HEK293 (cell line): ENCODE results near the gene ZNF335.
A peak's percentile ranks its signal among the peaks of the same experiment; 100 is the strongest.

Experiments
- ELK4 ChIP-seq: IDR thresholded peaks from 2 replicates; pipeline ENCODE4 v1.6.1; 2011; ENCODE audit warnings: mild to moderate bottlenecking, low read depth, low read length, borderline replicate concordance
- INSM2 ChIP-seq: fragments of 450-650 bp; formaldehyde crosslinking; IDR thresholded peaks from 2 replicates; pipeline ENCODE4 v1.5.1; 2016; ENCODE audit warnings: missing biosample characterization, missing genetic modification characterization
- OVOL3 ChIP-seq: fragments of 450-650 bp; formaldehyde crosslinking; IDR thresholded peaks from 2 replicates; pipeline ENCODE4 v1.5.1; 2016; ENCODE audit warnings: missing biosample characterization, missing genetic modification characterization
- PATZ1 ChIP-seq: fragments of 450-650 bp; formaldehyde crosslinking; IDR thresholded peaks from 2 replicates; pipeline ENCODE4 v1.5.1; 2016; ENCODE audit warnings: missing biosample characterization, missing genetic modification characterization
- PBX3 ChIP-seq: sonication (generic); formaldehyde crosslinking; IDR thresholded peaks from 2 replicates; pipeline ENCODE4 v1.8.1; 2022; ENCODE audit warnings: mild to moderate bottlenecking, moderate library complexity, missing genetic modification reagents
- ZBTB26 ChIP-seq: fragments of 450-650 bp; formaldehyde crosslinking; optimal IDR thresholded peaks from 2 replicates; pipeline ENCODE3; 2016; ENCODE audit warnings: missing biosample characterization, mild to moderate bottlenecking, missing genetic modification characterization
- ZBTB7A ChIP-seq: fragments of 450-650 bp; formaldehyde crosslinking; IDR thresholded peaks from 2 replicates; pipeline ENCODE4 v1.5.1; 2016; ENCODE audit warnings: low read depth, missing biosample characterization, missing genetic modification characterization
- ZNF155 ChIP-seq: fragments of 450-650 bp; formaldehyde crosslinking; IDR thresholded peaks from 2 replicates; pipeline ENCODE4 v1.5.1; 2016; ENCODE audit warnings: missing biosample characterization, missing genetic modification characterization
- ZNF174 ChIP-seq: fragments of 450-650 bp; formaldehyde crosslinking; IDR thresholded peaks from 2 replicates; pipeline ENCODE4 v1.5.0; 2017; ENCODE audit warnings: missing biosample characterization, mild to moderate bottlenecking, missing genetic modification characterization
- ZNF24 ChIP-seq: fragments of 450-650 bp; formaldehyde crosslinking; IDR thresholded peaks from 2 replicates; pipeline ENCODE4 v1.5.1; 2016; ENCODE audit warnings: missing biosample characterization, missing genetic modification characterization
- ZNF248 ChIP-seq: fragments of 450-650 bp; formaldehyde crosslinking; IDR thresholded peaks from 2 replicates; pipeline ENCODE4 v1.5.1; 2017; ENCODE audit warnings: missing biosample characterization, missing genetic modification characterization
- ZNF280D ChIP-seq: fragments of 450-650 bp; formaldehyde crosslinking; IDR thresholded peaks from 2 replicates; pipeline ENCODE4 v1.5.1; 2016; ENCODE audit warnings: missing biosample characterization, missing genetic modification characterization
- ZNF350 ChIP-seq: fragments of 450-650 bp; formaldehyde crosslinking; IDR thresholded peaks from 2 replicates; pipeline ENCODE4 v1.5.0; 2017; ENCODE audit warnings: missing biosample characterization, mild to moderate bottlenecking, missing genetic modification characterization
- ZNF362 ChIP-seq: fragments of 450-650 bp; formaldehyde crosslinking; IDR thresholded peaks from 2 replicates; pipeline ENCODE4 v1.5.1; 2016; ENCODE audit warnings: missing biosample characterization, missing genetic modification characterization
- ZNF37A ChIP-seq: fragments of 450-650 bp; IDR thresholded peaks from 2 replicates; pipeline ENCODE4 v1.5.1; 2018; ENCODE audit warnings: missing biosample characterization, missing genetic modification characterization
- ZNF416 ChIP-seq: fragments of 450-650 bp; formaldehyde crosslinking; IDR thresholded peaks from 2 replicates; pipeline ENCODE4 v1.5.1; 2016; ENCODE audit warnings: missing biosample characterization, missing genetic modification characterization
- ZNF473 ChIP-seq: fragments of 450-650 bp; formaldehyde crosslinking; IDR thresholded peaks from 2 replicates; pipeline ENCODE4 v1.5.1; 2017; ENCODE audit warnings: missing biosample characterization, missing genetic modification characterization
- ZNF514 ChIP-seq: fragments of 450-650 bp; formaldehyde crosslinking; IDR thresholded peaks from 2 replicates; pipeline ENCODE4 v1.5.1; 2016; ENCODE audit warnings: missing biosample characterization, missing genetic modification characterization
- ZNF544 ChIP-seq: fragments of 450-650 bp; formaldehyde crosslinking; IDR thresholded peaks from 2 replicates; pipeline ENCODE4 v1.5.0; 2017; ENCODE audit warnings: missing biosample characterization, missing genetic modification characterization
- ZNF580 ChIP-seq: fragments of 450-650 bp; formaldehyde crosslinking; IDR thresholded peaks from 2 replicates; pipeline ENCODE4 v1.5.1; 2016; ENCODE audit warnings: missing biosample characterization, missing genetic modification characterization
- ZNF610 ChIP-seq: fragments of 450-650 bp; formaldehyde crosslinking; IDR thresholded peaks from 2 replicates; pipeline ENCODE4 v1.5.1; 2016; ENCODE audit warnings: missing biosample characterization, missing genetic modification characterization, borderline replicate concordance
- ZNF621 ChIP-seq: fragments of 450-650 bp; formaldehyde crosslinking; IDR thresholded peaks from 2 replicates; pipeline ENCODE4 v1.5.1; 2017; ENCODE audit warnings: missing biosample characterization, missing genetic modification characterization
- ZNF623 ChIP-seq: fragments of 450-650 bp; formaldehyde crosslinking; IDR thresholded peaks from 2 replicates; pipeline ENCODE4 v1.5.1; 2016; ENCODE audit warnings: missing biosample characterization, missing genetic modification characterization
- ZNF660 ChIP-seq: fragments of 450-650 bp; IDR thresholded peaks from 2 replicates; pipeline ENCODE4 v1.5.1; 2018; ENCODE audit warnings: missing biosample characterization, mild to moderate bottlenecking, missing genetic modification characterization
- ZNF664 ChIP-seq: fragments of 450-650 bp; formaldehyde crosslinking; IDR thresholded peaks from 2 replicates; pipeline ENCODE4 v1.5.1; 2016; ENCODE audit warnings: missing biosample characterization, missing genetic modification characterization
- ZNF76 ChIP-seq: fragments of 450-650 bp; formaldehyde crosslinking; IDR thresholded peaks from 2 replicates; pipeline ENCODE4; 2016; ENCODE audit warnings: low read depth, missing biosample characterization, missing genetic modification characterization, borderline replicate concordance
- ZNF768 ChIP-seq: fragments of 450-650 bp; formaldehyde crosslinking; IDR thresholded peaks from 2 replicates; pipeline ENCODE4 v1.5.1; 2018; ENCODE audit warnings: missing biosample characterization, mild to moderate bottlenecking, missing genetic modification characterization

The ZNF335 gene

GRCh38 chr20:45971675-45972499, at the start of gene ZNF335 (continued):
- TF ChIP-seq ZNF76 (peak; percentile 91), ZBTB7A (peak; percentile 87; the same call in 1 of the 2 replicates), ZNF514 (tag by site-specific recombination) (no peak), ZNF362 (tag by site-specific recombination) (no peak), ZBTB26 (peak; percentile 94), INSM2 (tag by site-specific recombination) (peak; percentile 93), ZNF350 (no peak), ZNF544 (tag by site-specific recombination) (no peak), PATZ1 (tag by site-specific recombination) (peak; percentile 95), ZNF580 (peak; percentile 90; the same call in 1 of the 2 replicates), ZNF660 (tag by site-specific recombination) (peak; percentile 94), ZNF416 (tag by site-specific recombination) (peak; percentile 70), OVOL3 (tag by site-specific recombination) (peak; percentile 95), ZNF664 (tag by site-specific recombination) (peak; percentile 89), ZNF155 (tag by site-specific recombination) (0 out of 2 replicates have a peak, but pooled peaks have one; percentile 73), ZNF24 (tag by site-specific recombination) (peak; percentile 97), ZNF473 (tag by site-specific recombination) (0 out of 2 replicates have a peak, but pooled peaks have one; percentile 24), ZNF174 (tag by site-specific recombination) (peak; percentile 83; the same call in 1 of the 2 replicates), ZNF280D (tag by site-specific recombination) (peak; percentile 91), ZNF37A (tag by site-specific recombination) (0 out of 2 replicates have a peak, but pooled peaks have one; percentile 38), ELK4 (peak; percentile 85; the same call in 1 of the 2 replicates), ZNF768 (tag by site-specific recombination) (no peak), ZNF610 (tag by site-specific recombination) (peak; percentile 92), PBX3 (0 out of 2 replicates have a peak, but pooled peaks have one; percentile 71), ZNF623 (tag by site-specific recombination) (peak; percentile 40; the same call in 1 of the 2 replicates), ZNF621 (tag by site-specific recombination) (no peak; the same call in 1 of the 2 replicates), ZNF248 (no peak)
